Right lobe of liver (tissue), 4 donors: ENCODE data around the gene ANKFN1.

Experiments used
- POLR2A ChIP-seq: fragments of 450-650 bp; IDR thresholded peaks from one replicate; pipeline ENCODE4 v1.6.1; 2017; ENCODE audit warnings: antibody characterized with exemption, mild to moderate bottlenecking
- TF ChIP-seq, protein P1 (sequence below), 4 donors: fragments of 200-600 bp in 3 of 4; fragments of 450-650 bp in 1 of 4; IDR thresholded peaks; one replicate each; pipeline versions ENCODE4 v1.5.1 to v1.8.0; 2016 to 2022; ENCODE audit warnings: antibody characterized with exemption in 4 of 4, mild to moderate bottlenecking in 2 of 4
- donor health status: DM: no; HTN: no; CAD: no.
- donor health status: DM: no; HTN: no; CAD: no.
- donor health status: DM: no; HTN: yes; CAD: no.

DNA sequence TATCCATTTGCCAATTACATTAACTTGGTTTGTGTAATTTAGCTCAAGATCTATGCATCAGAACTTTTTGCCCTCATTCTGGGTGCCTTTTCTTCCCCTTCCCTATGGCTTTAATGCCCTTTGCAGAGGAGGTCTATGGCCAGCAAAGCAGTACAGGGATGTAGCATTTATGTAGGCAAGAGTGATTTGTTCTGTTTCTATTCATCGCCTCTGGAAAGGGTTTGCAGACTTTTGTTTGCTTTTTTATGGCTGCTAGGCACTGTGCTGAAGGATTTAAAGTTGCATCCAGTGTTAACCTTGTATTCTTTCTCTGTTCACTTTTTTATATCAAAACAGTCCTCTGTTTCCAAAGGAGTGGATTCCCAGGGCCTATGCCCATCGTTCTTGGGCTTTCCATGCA is 78.0 kb downstream of the ANKFN1 start:
- TF ChIP-seq, protein P1, sequence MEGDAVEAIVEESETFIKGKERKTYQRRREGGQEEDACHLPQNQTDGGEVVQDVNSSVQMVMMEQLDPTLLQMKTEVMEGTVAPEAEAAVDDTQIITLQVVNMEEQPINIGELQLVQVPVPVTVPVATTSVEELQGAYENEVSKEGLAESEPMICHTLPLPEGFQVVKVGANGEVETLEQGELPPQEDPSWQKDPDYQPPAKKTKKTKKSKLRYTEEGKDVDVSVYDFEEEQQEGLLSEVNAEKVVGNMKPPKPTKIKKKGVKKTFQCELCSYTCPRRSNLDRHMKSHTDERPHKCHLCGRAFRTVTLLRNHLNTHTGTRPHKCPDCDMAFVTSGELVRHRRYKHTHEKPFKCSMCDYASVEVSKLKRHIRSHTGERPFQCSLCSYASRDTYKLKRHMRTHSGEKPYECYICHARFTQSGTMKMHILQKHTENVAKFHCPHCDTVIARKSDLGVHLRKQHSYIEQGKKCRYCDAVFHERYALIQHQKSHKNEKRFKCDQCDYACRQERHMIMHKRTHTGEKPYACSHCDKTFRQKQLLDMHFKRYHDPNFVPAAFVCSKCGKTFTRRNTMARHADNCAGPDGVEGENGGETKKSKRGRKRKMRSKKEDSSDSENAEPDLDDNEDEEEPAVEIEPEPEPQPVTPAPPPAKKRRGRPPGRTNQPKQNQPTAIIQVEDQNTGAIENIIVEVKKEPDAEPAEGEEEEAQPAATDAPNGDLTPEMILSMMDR (IDR thresholded peaks at IDR 0.05), result no peak
- TF ChIP-seq POLR2A, result no peak
